ENCODE measurements around the gene ZNF277. TPM values are rescaled to one million over a fixed set of nuclear protein-coding genes. Genes with fewer than 3 reads are reported as not detected.

ZNF277 gene
- total RNA-seq, 2 experiments from 2014 or later: 11.4 to 12.5 TPM

- CTCF ChIA-PET: no interaction called here
- POLR2A ChIA-PET: no interaction called here
These were observed 127.9 kb downstream of the ZNF277 start for GRCh38 chr7:112334366-112334765.

GRCh38 chr7:112336261-112336660 lies 129.8 kb downstream of the ZNF277 start:
- ChIA-PET POLR2A (no interaction called here), CTCF (no interaction called here)

- POLR2A ChIA-PET: no interaction called here
- CTCF ChIA-PET: no interaction called here
These were observed 130.6 kb downstream of the ZNF277 start for GRCh38 chr7:112336936-112337576.

GRCh38 chr7:112337892-112338291 lies 131.4 kb downstream of the ZNF277 start:
- CTCF ChIA-PET: no interaction called here

GRCh38 chr7:112338786-112339185 lies 132.3 kb downstream of the ZNF277 start:
- CTCF ChIA-PET: no interaction called here
- POLR2A ChIA-PET: no interaction called here

More at GRCh38 chr7:112337892-112338291, 131.4 kb downstream of the ZNF277 start:
- POLR2A ChIA-PET: no interaction called here

- ChIA-PET POLR2A (no interaction called here), CTCF (no interaction called here)
These were observed 135.0 kb downstream of the ZNF277 start for GRCh38 chr7:112341464-112341863.

- POLR2A ChIA-PET: no interaction called here
- CTCF ChIA-PET: no interaction called here
These were observed 140.0 kb downstream of the ZNF277 start for GRCh38 chr7:112346381-112347060.

- POLR2A ChIA-PET: no interaction called here
- CTCF ChIA-PET: no interaction called here
These were observed 140.6 kb downstream of the ZNF277 start for GRCh38 chr7:112347088-112347487.

- CTCF ChIA-PET: no interaction called here
- POLR2A ChIA-PET: no interaction called here
These were observed 144.1 kb downstream of the ZNF277 start for GRCh38 chr7:112350585-112350984.

GRCh38 chr7:112356596-112356995 lies 150.1 kb downstream of the ZNF277 start:
- ChIA-PET POLR2A (no interaction called here), CTCF (no interaction called here)

GRCh38 chr7:112357136-112357535 lies 150.6 kb downstream of the ZNF277 start:
- CTCF ChIA-PET: no interaction called here
- POLR2A ChIA-PET: no interaction called here

- POLR2A ChIA-PET: no interaction called here
- CTCF ChIA-PET: no interaction called here
These were observed 152.0 kb downstream of the ZNF277 start for GRCh38 chr7:112358513-112358912.

- POLR2A ChIA-PET: no interaction called here
These were observed 152.6 kb downstream of the ZNF277 start for GRCh38 chr7:112359086-112359485.

GRCh38 chr7:112360681-112361080 lies 154.2 kb downstream of the ZNF277 start:
- POLR2A ChIA-PET: no interaction called here
- CTCF ChIA-PET: no interaction called here

More at GRCh38 chr7:112359086-112359485, 152.6 kb downstream of the ZNF277 start:
- CTCF ChIA-PET: no interaction called here

GRCh38 chr7:112361154-112361553 lies 154.7 kb downstream of the ZNF277 start:
- CTCF ChIA-PET: no interaction called here
- POLR2A ChIA-PET: no interaction called here

- ChIA-PET POLR2A (no interaction called here), CTCF (no interaction called here)
These were observed 155.7 kb downstream of the ZNF277 start for GRCh38 chr7:112362053-112362650.

GRCh38 chr7:112362731-112363131 lies 156.2 kb downstream of the ZNF277 start:
- POLR2A ChIA-PET: no interaction called here
- CTCF ChIA-PET: no interaction called here

GRCh38 chr7:112364388-112364787 lies 157.9 kb downstream of the ZNF277 start:
- POLR2A ChIA-PET: no interaction called here
- CTCF ChIA-PET: no interaction called here

- CTCF ChIA-PET: no interaction called here
- POLR2A ChIA-PET: no interaction called here
These were observed 159.1 kb downstream of the ZNF277 start for GRCh38 chr7:112365551-112365950.

GRCh38 chr7:112366886-112367285 lies 160.4 kb downstream of the ZNF277 start:
- CTCF ChIA-PET: no interaction called here
- POLR2A ChIA-PET: no interaction called here

- ChIA-PET POLR2A (no interaction called here), CTCF (no interaction called here)
These were observed 163.9 kb downstream of the ZNF277 start for GRCh38 chr7:112370436-112370835.

GRCh38 chr7:112371701-112372100 lies 165.2 kb downstream of the ZNF277 start:
- ChIA-PET CTCF (no interaction called here), POLR2A (no interaction called here)

All from activated CD8-positive, alpha-beta memory T cell treated with anti-CD3 and anti-CD28 coated beads for 36 hours (primary cell).